ENCODE measurements around the gene CALN1.

DNA sequence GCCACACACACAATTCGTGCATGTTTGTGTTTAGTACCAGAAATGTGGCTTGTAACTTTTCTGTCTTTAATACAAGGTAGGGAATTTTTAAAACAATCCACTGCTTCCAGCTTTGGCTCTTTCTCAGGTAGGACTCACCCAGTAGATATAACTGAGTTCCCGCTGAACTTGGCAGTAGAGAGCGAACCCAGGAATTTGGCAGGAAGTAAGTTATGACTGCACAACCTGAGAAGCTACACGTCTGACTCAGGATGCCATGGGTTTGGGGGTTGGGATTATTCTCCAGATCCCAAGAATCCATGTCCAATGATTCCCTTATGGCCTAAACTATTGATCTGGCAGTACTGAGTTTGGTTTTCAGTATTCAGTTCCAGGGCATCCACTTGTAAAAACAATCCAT is 499.7 kb downstream of the CALN1 start:
- TF ChIP-seq, protein P1, sequence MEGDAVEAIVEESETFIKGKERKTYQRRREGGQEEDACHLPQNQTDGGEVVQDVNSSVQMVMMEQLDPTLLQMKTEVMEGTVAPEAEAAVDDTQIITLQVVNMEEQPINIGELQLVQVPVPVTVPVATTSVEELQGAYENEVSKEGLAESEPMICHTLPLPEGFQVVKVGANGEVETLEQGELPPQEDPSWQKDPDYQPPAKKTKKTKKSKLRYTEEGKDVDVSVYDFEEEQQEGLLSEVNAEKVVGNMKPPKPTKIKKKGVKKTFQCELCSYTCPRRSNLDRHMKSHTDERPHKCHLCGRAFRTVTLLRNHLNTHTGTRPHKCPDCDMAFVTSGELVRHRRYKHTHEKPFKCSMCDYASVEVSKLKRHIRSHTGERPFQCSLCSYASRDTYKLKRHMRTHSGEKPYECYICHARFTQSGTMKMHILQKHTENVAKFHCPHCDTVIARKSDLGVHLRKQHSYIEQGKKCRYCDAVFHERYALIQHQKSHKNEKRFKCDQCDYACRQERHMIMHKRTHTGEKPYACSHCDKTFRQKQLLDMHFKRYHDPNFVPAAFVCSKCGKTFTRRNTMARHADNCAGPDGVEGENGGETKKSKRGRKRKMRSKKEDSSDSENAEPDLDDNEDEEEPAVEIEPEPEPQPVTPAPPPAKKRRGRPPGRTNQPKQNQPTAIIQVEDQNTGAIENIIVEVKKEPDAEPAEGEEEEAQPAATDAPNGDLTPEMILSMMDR (IDR thresholded peaks at IDR 0.05), result no peak
- no peak for TF ChIP-seq ZFX (IDR thresholded peaks at IDR 0.05; ENCODE audit: borderline replicate concordance)

Measured in 22Rv1 (cell line).